ENCODE measurements around the gene NPHP4. TPM values are rescaled to one million over a fixed set of nuclear protein-coding genes. Genes with fewer than 3 reads are reported as not detected.
A peak's percentile ranks its signal among the peaks of the same experiment; 100 is the strongest.

The NPHP4 gene
- total RNA-seq, 1 donor: 8.0 TPM

GRCh38 chr1:6033124-6033523 is 40.9 kb upstream of the NPHP4 start:
- no peak for DNase-seq (ENCODE audit: insufficient read length, low spot score, missing footprints)
- H3K4me1 ChIP-seq (ENCODE audit: insufficient read depth, low read length): peaks cover 9% of the 10 kb centered on the region
- H2AFZ ChIP-seq (ENCODE audit: low read length): no peak overlapping the region
- no peak overlapping the region for H3K27ac ChIP-seq (ENCODE audit: low read depth, low read length)
- H3K4me3 ChIP-seq (ENCODE audit: insufficient read depth, low read length): no peak overlapping the region
- peaks cover 12% of the 10 kb centered on the region for H4K20me1 ChIP-seq (ENCODE audit: insufficient read depth, low read length)
- no peaks in the 10 kb centered on the region for H3K36me3 ChIP-seq (ENCODE audit: insufficient read depth, low read length)
- no peaks in the 10 kb centered on the region for H3K9me3 ChIP-seq (ENCODE audit: low read depth, low read length)
- no peaks in the 10 kb centered on the region for H3K27me3 ChIP-seq (ENCODE audit: insufficient read depth, low read length)
- no peak for TF ChIP-seq CTCF (IDR thresholded peaks at IDR 0.05; ENCODE audit: extremely low read depth, low read depth, low read length)
- no peaks in the 10 kb centered on the region for H3K79me2 ChIP-seq (ENCODE audit: insufficient read depth, low read length)
- no peak overlapping the region for H3K4me2 ChIP-seq (ENCODE audit: insufficient read depth, low read length)

GRCh38 chr1:6030547-6031261 is 38.5 kb upstream of the NPHP4 start:
- no peak for TF ChIP-seq CTCF (IDR thresholded peaks at IDR 0.05; ENCODE audit: extremely low read depth, low read depth, low read length)
- H3K27me3 ChIP-seq (ENCODE audit: insufficient read depth, low read length): no peaks in the 10 kb centered on the region
- H3K9me3 ChIP-seq (ENCODE audit: low read depth, low read length): no peaks in the 10 kb centered on the region
- no peaks in the 10 kb centered on the region for H3K36me3 ChIP-seq (ENCODE audit: insufficient read depth, low read length)
- no peak for DNase-seq (ENCODE audit: insufficient read length, low spot score, missing footprints)
- H4K20me1 ChIP-seq (ENCODE audit: insufficient read depth, low read length): peaks cover 12% of the 10 kb centered on the region
- H2AFZ ChIP-seq (ENCODE audit: low read length): no peak overlapping the region
- H3K4me2 ChIP-seq (ENCODE audit: insufficient read depth, low read length): no peak overlapping the region
- H3K79me2 ChIP-seq (ENCODE audit: insufficient read depth, low read length): no peaks in the 10 kb centered on the region
- H3K4me3 ChIP-seq (ENCODE audit: insufficient read depth, low read length): no peak overlapping the region
- H3K27ac ChIP-seq (ENCODE audit: low read depth, low read length): no peak overlapping the region
- no peaks in the 10 kb centered on the region for H3K4me1 ChIP-seq (ENCODE audit: insufficient read depth, low read length)

- TF ChIP-seq CTCF (IDR thresholded peaks at IDR 0.05; ENCODE audit: extremely low read depth, low read depth, low read length): no peak
- Histone ChIP-seq H3K36me3 (ENCODE audit: insufficient read depth, low read length) (no peaks in the 10 kb centered on the region), H3K27ac (ENCODE audit: low read depth, low read length) (no peak overlapping the region)
These were observed 37.9 kb upstream of the NPHP4 start for GRCh38 chr1:6030132-6030531.

GRCh38 chr1:6029351-6029750 is 37.1 kb upstream of the NPHP4 start:
- H3K36me3 ChIP-seq (ENCODE audit: insufficient read depth, low read length): no peaks in the 10 kb centered on the region
- no peak overlapping the region for H2AFZ ChIP-seq (ENCODE audit: low read length)
- H4K20me1 ChIP-seq (ENCODE audit: insufficient read depth, low read length): peaks cover 9% of the 10 kb centered on the region
- H3K27me3 ChIP-seq (ENCODE audit: insufficient read depth, low read length): no peaks in the 10 kb centered on the region
- no peak for TF ChIP-seq CTCF (IDR thresholded peaks at IDR 0.05; ENCODE audit: extremely low read depth, low read depth, low read length)
- H3K4me2 ChIP-seq (ENCODE audit: insufficient read depth, low read length): no peak overlapping the region
- no peak overlapping the region for H3K27ac ChIP-seq (ENCODE audit: low read depth, low read length)
- H3K9me3 ChIP-seq (ENCODE audit: low read depth, low read length): no peaks in the 10 kb centered on the region
- H3K4me1 ChIP-seq (ENCODE audit: insufficient read depth, low read length): no peaks in the 10 kb centered on the region
- no peak overlapping the region for H3K4me3 ChIP-seq (ENCODE audit: insufficient read depth, low read length)
- DNase-seq (ENCODE audit: insufficient read length, low spot score, missing footprints): peak; percentile 64
- H3K79me2 ChIP-seq (ENCODE audit: insufficient read depth, low read length): no peaks in the 10 kb centered on the region

More at GRCh38 chr1:6030132-6030531, 37.9 kb upstream of the NPHP4 start:
- Histone ChIP-seq H3K79me2 (ENCODE audit: insufficient read depth, low read length) (no peaks in the 10 kb centered on the region), H3K9me3 (ENCODE audit: low read depth, low read length) (no peaks in the 10 kb centered on the region), H3K4me1 (ENCODE audit: insufficient read depth, low read length) (no peaks in the 10 kb centered on the region), H2AFZ (ENCODE audit: low read length) (no peak overlapping the region), H3K4me3 (ENCODE audit: insufficient read depth, low read length) (no peak overlapping the region), H3K27me3 (ENCODE audit: insufficient read depth, low read length) (no peaks in the 10 kb centered on the region), H4K20me1 (ENCODE audit: insufficient read depth, low read length) (peaks cover 12% of the 10 kb centered on the region), H3K4me2 (ENCODE audit: insufficient read depth, low read length) (no peak overlapping the region)
- peak; percentile 35 for DNase-seq (ENCODE audit: insufficient read length, low spot score, missing footprints)
